GM23338 (cell line): ENCODE results near the gene VRK1. TPM values are rescaled to one million over a fixed set of nuclear protein-coding genes. Genes with fewer than 3 reads are reported as not detected.

Experiments
- ATAC-seq: fragments of 200-7000 bp; cut with Tn5 transposase; 3 replicates; pipeline ENCODE4 v1.9.1; 2020
- DNase-seq: peaks from one replicate; pipeline ENCODE4 v3.0.0-alpha.2; 2015; ENCODE audit warnings: low spot score
- H2AFZ ChIP-seq: fragments of 200-600 bp; sonication (generic); 2 replicates; pipeline ENCODE4 v1.8.0; 2016; ENCODE audit warnings: antibody characterized with exemption, mild to moderate bottlenecking, moderate library complexity
- H3F3A ChIP-seq: fragments of 200-600 bp; sonication (generic); replicated peaks from 2 replicates; pipeline ENCODE4 v1.8.0; 2017; ENCODE audit warnings: antibody characterized with exemption, mixed run types, low read depth
- H3K27ac ChIP-seq: fragments of 200-600 bp; sonication (generic); 2 replicates; pipeline ENCODE4 v1.6.1; 2016; ENCODE audit warnings: low read depth
- H3K27me3 ChIP-seq: fragments of 200-600 bp; sonication (generic); 2 replicates; pipeline ENCODE4 v1.8.0; 2016; ENCODE audit warnings: mild to moderate bottlenecking, mixed run types, moderate library complexity; ENCODE audit not compliant: insufficient read depth
- H3K36me3 ChIP-seq: fragments of 200-600 bp; sonication (generic); 2 replicates; pipeline ENCODE4 v1.8.0; 2016; ENCODE audit warnings: mild to moderate bottlenecking; ENCODE audit not compliant: insufficient read depth
- H3K4me1 ChIP-seq: fragments of 200-600 bp; sonication (generic); 2 replicates; pipeline ENCODE4 v1.8.0; 2016; ENCODE audit warnings: mild to moderate bottlenecking, moderate library complexity; ENCODE audit not compliant: insufficient read depth
- H3K4me2 ChIP-seq: fragments of 200-600 bp; sonication (generic); 2 replicates; pipeline ENCODE4 v1.7.1; 2017; ENCODE audit warnings: mixed run types
- H3K4me3 ChIP-seq: fragments of 200-600 bp; sonication (generic); 2 replicates; pipeline ENCODE4 v1.6.1; 2016; ENCODE audit warnings: mixed run types
- H3K79me2 ChIP-seq: fragments of 200-600 bp; sonication (generic); replicated peaks from 2 replicates; pipeline ENCODE4 v1.8.0; 2017; ENCODE audit warnings: mild to moderate bottlenecking; ENCODE audit not compliant: insufficient read depth
- H3K9me2 ChIP-seq: fragments of 200-600 bp; sonication (generic); 2 replicates; pipeline ENCODE4 v1.8.0; 2017; ENCODE audit not compliant: insufficient read depth
- H4K20me1 ChIP-seq: fragments of 200-600 bp; sonication (generic); replicated peaks from 2 replicates; pipeline ENCODE4 v1.8.0; 2017; ENCODE audit warnings: mild to moderate bottlenecking; ENCODE audit not compliant: insufficient read depth
- H3K27ac Mint-ChIP-seq: 2 replicates; pipeline ENCODE4 v1.8.0; 2020; ENCODE audit warnings: inconsistent platforms, mild to moderate bottlenecking, moderate library complexity, mixed read lengths
- H3K27me3 Mint-ChIP-seq: 3 replicates; pipeline ENCODE4 v1.8.0; 2022; ENCODE audit warnings: low read depth, mild to moderate bottlenecking, moderate library complexity, mixed read lengths, inconsistent platforms; ENCODE audit not compliant: insufficient read depth, poor library complexity
- H3K36me3 Mint-ChIP-seq: 3 replicates; pipeline ENCODE4 v1.8.0; 2021; ENCODE audit warnings: low read depth, mild to moderate bottlenecking, inconsistent platforms, moderate library complexity, mixed read lengths
- H3K4me1 Mint-ChIP-seq: 3 replicates; pipeline ENCODE4 v1.8.0; 2020; ENCODE audit warnings: mild to moderate bottlenecking, inconsistent platforms, mixed read lengths
- H3K4me3 Mint-ChIP-seq: 3 replicates; pipeline ENCODE4 v1.8.0; 2021; ENCODE audit warnings: moderate library complexity, mild to moderate bottlenecking, inconsistent platforms, mixed read lengths
- H3K9me3 Mint-ChIP-seq: 3 replicates; pipeline ENCODE4 v1.8.0; 2020; ENCODE audit warnings: moderate library complexity, mild to moderate bottlenecking, inconsistent platforms, mixed read lengths
- CREB1 ChIP-seq: fragments of 250-450 bp; sonication (Bioruptor Pico); IDR thresholded peaks from 2 replicates; pipeline ENCODE4 v1.5.0; 2020; ENCODE audit warnings: low read depth, mild to moderate bottlenecking, moderate library complexity
- ETS1 ChIP-seq: IDR thresholded peaks from 2 replicates; pipeline ENCODE4 v1.6.1; 2016; ENCODE audit warnings: antibody characterized with exemption
- EZH2 ChIP-seq: fragments of 200-600 bp; sonication (generic); IDR thresholded peaks from one replicate; pipeline ENCODE4 v1.8.0; 2017; ENCODE audit warnings: antibody characterized with exemption, mild to moderate bottlenecking, low read depth; ENCODE audit not compliant: unreplicated experiment
- EZH2phosphoT487 ChIP-seq: fragments of 200-600 bp; sonication (generic); IDR thresholded peaks from one replicate; pipeline ENCODE4 v1.8.1; 2018; ENCODE audit warnings: antibody characterized with exemption; ENCODE audit not compliant: unreplicated experiment
- JUNB ChIP-seq: IDR thresholded peaks from one replicate; pipeline ENCODE4 v1.6.1; 2016; ENCODE audit warnings: antibody characterized with exemption; ENCODE audit not compliant: unreplicated experiment
- NANOG ChIP-seq: IDR thresholded peaks from 2 replicates; pipeline ENCODE4 v1.6.1; 2016; ENCODE audit warnings: antibody characterized with exemption, borderline replicate concordance
- POLR2AphosphoS5 ChIP-seq: IDR thresholded peaks from 2 replicates; pipeline ENCODE4 v1.6.1; 2016; ENCODE audit warnings: antibody characterized with exemption, low read depth
- REST ChIP-seq: IDR thresholded peaks from one replicate; pipeline ENCODE4 v1.6.1; 2018; ENCODE audit warnings: antibody characterized with exemption; ENCODE audit not compliant: unreplicated experiment
- ZNF114 ChIP-seq: fragments of 250-450 bp; sonication (Bioruptor Pico); IDR thresholded peaks from 2 replicates; pipeline ENCODE4 v1.5.0; 2020; ENCODE audit warnings: mild to moderate bottlenecking, moderate library complexity
- ZNF331 ChIP-seq: fragments of 250-450 bp; sonication (Bioruptor Pico); IDR thresholded peaks from 2 replicates; pipeline ENCODE4 v1.5.0; 2020; ENCODE audit warnings: low read depth, mild to moderate bottlenecking, moderate library complexity
- ZNF462 ChIP-seq: fragments of 250-450 bp; sonication (Bioruptor Pico); IDR thresholded peaks from 2 replicates; pipeline ENCODE4 v1.5.0; 2020; ENCODE audit warnings: mild to moderate bottlenecking, moderate library complexity
- polyA plus RNA-seq: library from polyadenylated mRNA; unstranded; fragments of >200 nt; fragmentation: Nextera tagmentation; extraction: Ambion mirVana; gene quantifications from 2 replicates; pipeline ENCODE4 v1.2.1, GENCODE V29; 2016
- total RNA-seq: library from RNA; depleted of rRNA; stranded (reverse); fragments of >200 nt; shearing (Covaris generic); gene quantifications from 2 replicates; pipeline ENCODE4 v1.2.3, GENCODE V29; 2014
- TF ChIP-seq, protein P1 (sequence below), 2 experiments: fragments of 200-600 bp in 1 of 2; sonication (generic) in 1 of 2; conservative IDR thresholded peaks; 2 replicates each; pipeline versions ENCODE4 v1.5.1 to v1.6.1; 2016 to 2017; ENCODE audit warnings: antibody characterized with exemption in 2 of 2, low read depth in 2 of 2, mild to moderate bottlenecking in 2 of 2, moderate library complexity in 1 of 2

Gene VRK1
- total and polyA plus RNA-seq, 2 experiments from 2014 or later, result 83.8 to 119 TPM

DNA sequence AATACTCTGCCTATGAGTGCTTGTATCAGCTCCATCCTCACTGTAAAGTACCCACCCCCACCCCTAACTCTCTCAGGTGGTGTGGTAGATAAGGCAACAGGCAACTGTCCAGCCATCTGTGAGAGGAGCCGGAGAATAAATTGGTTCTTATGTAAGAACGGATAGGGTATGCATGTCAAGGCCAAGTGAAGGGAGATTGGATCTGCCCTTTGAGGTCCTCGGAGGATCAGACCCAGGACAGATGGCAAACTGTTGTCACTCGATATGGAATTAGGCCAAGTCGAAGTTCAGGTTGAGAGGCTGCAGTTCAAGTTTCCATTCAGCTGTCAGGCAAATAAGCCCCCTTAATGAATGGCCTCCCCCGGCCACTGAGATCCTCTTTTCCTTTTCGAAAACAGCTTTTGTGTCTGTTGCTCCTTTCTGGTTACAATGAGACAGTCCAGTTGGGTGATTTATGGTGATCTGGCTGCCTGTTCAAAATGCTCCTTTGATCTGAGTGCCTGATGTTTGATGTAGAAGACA is 120.3 kb downstream of the VRK1 start:
- Histone ChIP-seq H3K4me2 (no peak overlapping the region), H3K4me1 (no peaks in the 10 kb centered on the region), H2AFZ (no peak overlapping the region), H3K27me3 (no peaks in the 10 kb centered on the region), H4K20me1 (no peaks in the 10 kb centered on the region), H3K9me2 (no peaks in the 10 kb centered on the region), H3F3A (no peaks in the 10 kb centered on the region), H3K36me3 (no peaks in the 10 kb centered on the region), H3K27ac (no peak overlapping the region), H3K79me2 (no peaks in the 10 kb centered on the region), H3K4me3 (no peak overlapping the region)
- H3K4me1 Mint-ChIP-seq, result no peaks in the 10 kb centered on the region
- ATAC-seq, result no peak
- peaks cover 18% of the 10 kb centered on the region for H3K9me3 Mint-ChIP-seq
- peaks cover 15% of the 10 kb centered on the region; the same call in 2 of the 3 replicates for H3K36me3 Mint-ChIP-seq
- no peak for TF ChIP-seq REST
- TF ChIP-seq JUNB, result no peak
- TF ChIP-seq CREB1, result no peak
- TF ChIP-seq, protein P1, sequence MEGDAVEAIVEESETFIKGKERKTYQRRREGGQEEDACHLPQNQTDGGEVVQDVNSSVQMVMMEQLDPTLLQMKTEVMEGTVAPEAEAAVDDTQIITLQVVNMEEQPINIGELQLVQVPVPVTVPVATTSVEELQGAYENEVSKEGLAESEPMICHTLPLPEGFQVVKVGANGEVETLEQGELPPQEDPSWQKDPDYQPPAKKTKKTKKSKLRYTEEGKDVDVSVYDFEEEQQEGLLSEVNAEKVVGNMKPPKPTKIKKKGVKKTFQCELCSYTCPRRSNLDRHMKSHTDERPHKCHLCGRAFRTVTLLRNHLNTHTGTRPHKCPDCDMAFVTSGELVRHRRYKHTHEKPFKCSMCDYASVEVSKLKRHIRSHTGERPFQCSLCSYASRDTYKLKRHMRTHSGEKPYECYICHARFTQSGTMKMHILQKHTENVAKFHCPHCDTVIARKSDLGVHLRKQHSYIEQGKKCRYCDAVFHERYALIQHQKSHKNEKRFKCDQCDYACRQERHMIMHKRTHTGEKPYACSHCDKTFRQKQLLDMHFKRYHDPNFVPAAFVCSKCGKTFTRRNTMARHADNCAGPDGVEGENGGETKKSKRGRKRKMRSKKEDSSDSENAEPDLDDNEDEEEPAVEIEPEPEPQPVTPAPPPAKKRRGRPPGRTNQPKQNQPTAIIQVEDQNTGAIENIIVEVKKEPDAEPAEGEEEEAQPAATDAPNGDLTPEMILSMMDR (conservative IDR thresholded peaks at IDR 0.05; ENCODE audit: low read depth in 2 of 2), result no peak
- no peak for TF ChIP-seq ZNF114
- no peak for TF ChIP-seq ETS1
- TF ChIP-seq NANOG, result no peak
- no peak for TF ChIP-seq EZH2
- TF ChIP-seq ZNF462 (CRISPR knock-in tag), result no peak
- TF ChIP-seq EZH2phosphoT487, result no peak
- no peak for TF ChIP-seq POLR2AphosphoS5
- TF ChIP-seq ZNF331, result no peak
- no peak for DNase-seq
- H3K27me3 Mint-ChIP-seq, result peaks cover 7% of the 10 kb centered on the region
- no peak overlapping the region for H3K27ac Mint-ChIP-seq
- H3K4me3 Mint-ChIP-seq, result no peak overlapping the region
